Common myeloid progenitor, CD34-positive (primary cell): ENCODE data around the gene TOMT.

Experiments
- CTCF ChIA-PET: fragments of 350-600 bp; sonication (Branson Sonifier 250); formaldehyde crosslinking; loops from one replicate; lab custom pipeline; 2021; ENCODE audit warnings: antibody characterized with exemption; lab: Charles Lee
- POLR2A ChIA-PET: fragments of 350-600 bp; sonication (Branson Sonifier 250); formaldehyde crosslinking; loops from one replicate; lab custom pipeline; 2021; ENCODE audit warnings: antibody characterized with exemption; lab: Charles Lee
- DNase-seq, 3 donors: peaks; one replicate each; pipeline versions ENCODE4 v3.0.0 to v3.0.0-alpha.2; 2013
- H3K27ac ChIP-seq, 2 experiments: 1 replicate in 1 of 2; 2 replicates in 1 of 2; pipeline ENCODE4 v1.7.0; 2013; ENCODE audit warnings: inconsistent platforms in 2 of 2, low read length in 2 of 2, mild to moderate bottlenecking in 2 of 2, low read depth in 1 of 2, moderate library complexity in 1 of 2; ENCODE audit not compliant: severe bottlenecking in 2 of 2, insufficient read depth in 1 of 2, poor library complexity in 1 of 2
- H3K27me3 ChIP-seq, 5 experiments: replicated peaks in 2 of 5; 1 replicate in 3 of 5; 2 replicates in 2 of 5; pipeline versions ENCODE4 v1.6.1 to v1.7.0; 2013; ENCODE audit warnings: low read length in 4 of 5, mild to moderate bottlenecking in 2 of 5, moderate library complexity in 2 of 5, inconsistent platforms in 1 of 5; ENCODE audit not compliant: insufficient read depth in 5 of 5, control insufficient read depth in 4 of 5
- H3K36me3 ChIP-seq, 4 experiments: 1 replicate in 2 of 4; 2 replicates in 2 of 4; pipeline versions ENCODE4 v1.6.1 to v1.7.0; 2013; ENCODE audit warnings: low read length in 3 of 4, control low read depth in 1 of 4, mild to moderate bottlenecking in 1 of 4; ENCODE audit not compliant: control insufficient read depth in 4 of 4, insufficient read depth in 4 of 4
- H3K4me1 ChIP-seq, 4 experiments: 1 replicate in 3 of 4; 2 replicates in 1 of 4; pipeline versions ENCODE4 v1.6.1 to v1.7.1; 2013; ENCODE audit warnings: low read length in 3 of 4, mild to moderate bottlenecking in 3 of 4, control low read depth in 1 of 4, inconsistent platforms in 1 of 4, moderate library complexity in 1 of 4; ENCODE audit not compliant: control insufficient read depth in 4 of 4, insufficient read depth in 4 of 4; ENCODE audit errors: control extremely low read depth in 1 of 4
- H3K4me3 ChIP-seq, 7 experiments: 1 replicate in 4 of 7; 2 replicates in 3 of 7; pipeline versions ENCODE4 v1.5.1 to v1.7.0; 2013; ENCODE audit warnings: mild to moderate bottlenecking in 7 of 7, low read length in 6 of 7, moderate library complexity in 6 of 7, inconsistent platforms in 2 of 7, low read depth in 2 of 7, control low read depth in 1 of 7; ENCODE audit not compliant: insufficient read depth in 4 of 7, control insufficient read depth in 1 of 7; ENCODE audit errors: extremely low read depth in 1 of 7
- H3K9me3 ChIP-seq, 5 experiments: 1 replicate in 4 of 5; 2 replicates in 1 of 5; pipeline versions ENCODE4 v1.6.1 to v1.7.1; 2013; ENCODE audit warnings: low read length in 4 of 5, mild to moderate bottlenecking in 2 of 5, inconsistent platforms in 1 of 5, low read depth in 1 of 5, moderate library complexity in 1 of 5; ENCODE audit not compliant: control insufficient read depth in 4 of 5, insufficient read depth in 2 of 5; ENCODE audit errors: control extremely low read depth in 1 of 5
- WGBS: methylation state at CpG from one replicate; pipeline ENCODE4 v1.1.5; 2013; ENCODE audit not compliant: insufficient coverage; 5-methylcytosine and 5-hydroxymethylcytosine counted together

TOMT gene

DNA sequence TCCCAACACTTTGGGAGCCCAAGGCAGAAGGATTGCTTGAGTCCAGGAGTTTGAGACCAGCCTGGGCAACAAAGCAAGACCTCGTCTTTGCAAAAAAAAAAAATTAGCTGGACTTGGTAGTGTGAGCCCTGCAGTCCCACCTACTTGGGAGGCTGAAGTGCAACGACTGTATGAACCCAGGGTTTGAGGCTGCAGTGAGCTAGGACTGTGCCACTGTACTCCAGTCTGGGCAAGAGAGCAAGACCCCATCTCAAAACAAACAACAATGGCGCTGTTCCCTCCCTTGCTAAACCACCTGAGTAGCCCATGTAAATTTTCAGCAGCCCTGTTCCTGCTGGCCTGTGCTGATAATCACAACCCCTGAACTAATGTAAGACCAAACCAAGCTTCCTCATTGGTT, 5.7 kb upstream of the TOMT start:
- peaks cover 13 to 44% (median 33%) of the 10 kb centered on the region in 4 experiments for H3K36me3 ChIP-seq
- DNase-seq = no peak
- peak overlapping the region in 4 of 7 experiments; percentile 28 to 86 (median 67) for H3K4me3 ChIP-seq
- ChIA-PET CTCF (interaction anchor here (0.8 to 13.8 kb wide), 15 partner anchors 8 to 345 kb away, joined by 3 to 394 read pairs (median 4); partner anchors contain the start of genes ANAPC15 and LRRC51), POLR2A (interaction anchor here (1.2 to 3.0 kb wide), 6 partner anchors 8 to 123 kb away, joined by 4 to 21 read pairs (median 8); partner anchors contain the start of gene ANAPC15)
- H3K27ac ChIP-seq = peak overlapping the region; percentile 95 to 96
- H3K4me1 ChIP-seq = peaks cover 36 to 56% (median 52%) of the 10 kb centered on the region in 4 experiments
- no peaks in the 10 kb centered on the region for H3K27me3 ChIP-seq
- no peaks in the 10 kb centered on the region for H3K9me3 ChIP-seq
- WGBS = 59% methylated on average over 3 of the region's 3 CpGs

DNA sequence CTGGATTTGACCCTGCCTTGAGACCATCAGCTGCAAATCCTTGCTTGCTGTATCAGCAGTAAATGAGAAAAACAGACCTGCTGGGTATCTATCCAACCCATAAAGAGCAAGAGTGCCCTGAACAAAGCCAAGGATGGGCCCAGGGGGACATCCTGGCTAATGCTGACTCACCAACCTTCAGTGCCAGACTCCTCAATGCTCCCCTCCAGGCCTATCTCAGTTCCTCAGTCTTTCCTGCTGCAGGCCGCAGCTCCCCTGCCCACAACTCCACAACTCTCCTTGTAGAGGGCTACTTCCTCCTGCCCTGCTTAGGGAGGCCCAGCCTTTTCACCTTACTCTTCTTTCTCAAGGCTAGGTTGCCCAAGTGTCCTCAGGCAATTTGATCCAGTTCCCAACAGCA, 5.3 kb upstream of the TOMT start:
- Histone ChIP-seq H3K9me3 (no peaks in the 10 kb centered on the region), H3K27me3 (no peaks in the 10 kb centered on the region), H3K36me3 (peaks cover 13 to 39% (median 29%) of the 10 kb centered on the region in 4 experiments), H3K4me3 (peak overlapping the region in 4 of 7 experiments; percentile 84 to 94 (median 86)), H3K27ac (peak overlapping the region; percentile 95 to 96), H3K4me1 (peaks cover 36 to 56% (median 52%) of the 10 kb centered on the region in 4 experiments)
- peak; percentile 96 to 99 (median 98) for DNase-seq
- POLR2A ChIA-PET = interaction anchor here (0.6 to 3.0 kb wide), 7 partner anchors 9 to 123 kb away, joined by 4 to 21 read pairs (median 5); partner anchors contain the start of gene ANAPC15
- CTCF ChIA-PET = interaction anchor here (0.8 to 13.8 kb wide), 14 partner anchors 8 to 345 kb away, joined by 3 to 394 read pairs (median 6); partner anchors contain the start of genes ANAPC15 and LRRC51
- WGBS = 0% methylated on average over 1 of the region's 1 CpG

DNA sequence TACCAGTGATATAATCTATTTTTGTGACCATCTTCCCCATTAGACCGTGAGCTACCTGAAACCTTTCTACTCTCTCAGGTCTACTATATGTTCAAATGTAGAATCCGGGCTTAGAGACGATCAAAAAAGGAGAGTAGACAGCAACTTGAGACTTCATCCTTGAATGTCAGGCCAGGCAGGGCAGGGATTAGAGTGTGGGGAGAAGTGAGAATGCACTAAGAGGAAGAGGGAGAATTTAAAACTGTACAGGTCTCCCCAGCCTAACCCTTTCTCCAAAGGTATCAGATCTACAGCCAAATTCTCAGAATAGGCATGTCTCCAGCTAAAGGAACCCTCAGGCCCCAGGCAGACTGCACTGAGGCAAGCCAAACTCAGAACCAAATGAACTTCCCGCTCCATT, 3.6 kb upstream of the TOMT start:
- H3K27ac ChIP-seq = peak overlapping the region; percentile 95 to 96
- POLR2A ChIA-PET = interaction anchor here (0.6 to 3.0 kb wide), 5 partner anchors 9 to 712 kb away, joined by 3 to 21 read pairs (median 7); partner anchors contain the start of gene ATG16L2
- DNase-seq = no peak
- peak overlapping the region; percentile 72 to 94 (median 87) for H3K4me3 ChIP-seq
- H3K4me1 ChIP-seq = peaks cover 36 to 56% (median 52%) of the 10 kb centered on the region in 4 experiments
- H3K27me3 ChIP-seq = no peaks in the 10 kb centered on the region
- CTCF ChIA-PET = interaction anchor here (1.2 to 13.8 kb wide), 8 partner anchors 9 to 78 kb away, joined by 3 to 394 read pairs (median 9); partner anchors contain the start of genes ANAPC15 and LRRC51
- H3K36me3 ChIP-seq = peaks cover 8 to 30% (median 19%) of the 10 kb centered on the region in 4 experiments
- H3K9me3 ChIP-seq = no peaks in the 10 kb centered on the region
- WGBS = 48% methylated on average over 2 of the region's 4 CpGs

DNA sequence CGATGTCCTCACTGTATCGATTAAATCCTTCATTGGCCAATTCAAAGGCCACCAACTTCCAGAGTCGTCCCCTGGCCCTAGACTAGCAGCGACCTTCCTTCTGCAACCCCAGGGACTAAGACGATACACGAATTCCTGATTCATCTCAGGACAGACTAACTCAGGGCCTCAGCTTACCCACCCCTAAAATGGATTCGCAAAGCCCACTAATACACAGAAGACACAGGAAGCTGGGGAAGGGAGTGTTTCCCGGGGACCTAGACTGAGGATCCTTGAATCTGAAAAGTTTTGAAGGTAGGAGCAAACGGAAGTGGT, 3.1 kb upstream of the TOMT start:
- CTCF ChIA-PET = interaction anchor here (1.2 to 13.8 kb wide), 6 partner anchors 8 to 78 kb away, joined by 3 to 394 read pairs (median 26); partner anchors contain the start of gene LRRC51
- POLR2A ChIA-PET = interaction anchor here (0.6 to 3.0 kb wide), 3 partner anchors 8 to 62 kb away, joined by 3 to 21 read pairs (median 7); no protein-coding TSS in a partner anchor
- Histone ChIP-seq H3K4me1 (peaks cover 36 to 56% (median 52%) of the 10 kb centered on the region in 4 experiments), H3K36me3 (peaks cover 5 to 28% (median 17%) of the 10 kb centered on the region in 4 experiments), H3K27me3 (no peaks in the 10 kb centered on the region), H3K27ac (peak overlapping the region; percentile 95 to 96), H3K4me3 (peak overlapping the region; percentile 72 to 94 (median 87)), H3K9me3 (no peaks in the 10 kb centered on the region)
- DNase-seq = no peak
- 2% methylated on average over 7 of the region's 9 CpGs for WGBS

DNA sequence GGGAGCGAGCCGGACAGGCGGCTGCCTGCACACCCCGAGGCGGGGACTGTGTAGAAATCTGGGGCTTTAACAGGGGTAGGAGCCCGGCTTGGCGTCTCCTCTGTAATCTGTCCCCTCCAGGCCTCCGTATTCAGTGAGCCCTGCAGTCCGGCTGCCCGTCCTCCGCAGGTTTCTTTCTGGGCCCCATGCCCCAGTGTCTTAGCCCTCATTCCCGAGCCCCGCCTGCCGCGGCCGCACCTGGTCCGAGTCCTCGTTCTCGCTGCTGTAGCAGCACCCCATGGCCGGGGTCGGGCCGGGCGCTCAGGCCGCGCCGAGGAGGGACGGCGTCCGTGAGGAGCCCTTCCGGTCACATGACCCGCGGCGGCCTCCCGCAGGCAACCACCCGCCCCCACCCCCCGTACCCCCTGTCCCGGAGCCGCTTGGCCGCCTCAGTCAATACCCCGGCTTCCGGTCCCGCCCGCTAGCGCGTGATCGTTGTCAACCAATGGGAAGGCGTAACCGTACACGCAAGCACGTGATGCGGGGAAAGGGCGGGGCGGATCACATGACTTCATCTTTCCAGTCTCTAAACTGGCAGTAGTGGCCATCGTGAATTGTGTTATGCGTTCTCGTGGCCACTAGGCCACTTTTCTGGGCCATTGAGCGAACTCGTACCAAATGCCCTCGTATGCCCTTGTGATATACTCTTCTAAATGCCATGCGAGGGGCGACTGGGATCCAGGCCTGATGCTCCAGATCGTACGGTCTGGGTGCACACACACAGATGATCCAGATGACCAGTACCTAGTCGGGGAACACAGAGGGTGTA, 2.6 kb upstream of the TOMT start, which contains the start of gene LAMTOR1:
TSS of gene LAMTOR1 (minus strand) at position 352 of the 808 bp plus-strand sequence. CDS start at position 279, 73 bp downstream.
- Histone ChIP-seq H3K4me1 (peaks cover 36 to 54% (median 51%) of the 10 kb centered on the region in 4 experiments), H3K36me3 (peaks cover 2 to 28% (median 14%) of the 10 kb centered on the region in 4 experiments), H3K27ac (peak within 1 kb of the TSS; percentile 95 to 96), H3K4me3 (peak within 1 kb of the TSS; percentile 72 to 94 (median 87)), H3K27me3 (no peaks in the 10 kb centered on the region), H3K9me3 (no peaks in the 10 kb centered on the region)
- 5% methylated on average over 52 of the region's 64 CpGs for WGBS
- CTCF ChIA-PET = interaction anchor here (0.9 to 13.8 kb wide), 8 partner anchors 11 to 79 kb away, joined by 3 to 394 read pairs (median 5); partner anchors contain the start of gene LRRC51
- POLR2A ChIA-PET = interaction anchor here (0.6 to 3.0 kb wide), 2 partner anchors 11 to 62 kb away, joined by 7 to 21 read pairs; no protein-coding TSS in a partner anchor
- DNase-seq = peak; percentile 99 to 100 (median 100)

DNA sequence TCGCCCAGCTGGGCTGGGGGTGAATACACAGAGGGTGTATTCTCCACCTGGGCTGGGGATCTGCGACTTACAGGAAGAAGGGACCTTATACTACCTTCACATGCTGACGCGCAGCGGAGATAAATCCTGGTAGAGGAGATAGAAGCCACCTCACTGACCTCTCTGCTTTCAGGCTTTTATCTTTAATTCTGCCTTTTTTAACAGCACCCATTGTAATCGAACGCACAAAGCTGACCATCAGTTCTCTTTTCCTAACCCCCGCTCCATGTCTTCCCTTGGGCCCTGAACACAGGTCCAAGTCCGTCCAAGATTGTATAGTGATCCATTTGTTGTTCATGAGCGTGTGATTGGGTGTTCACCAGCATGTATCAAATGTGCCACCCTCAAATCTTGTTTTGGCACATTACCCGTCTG, 2.0 kb upstream of the TOMT start:
- DNase-seq = no peak
- 84% methylated on average over 8 of the region's 11 CpGs for WGBS
- peak overlapping the region in 1 of 2 experiments; percentile 96 for H3K27ac ChIP-seq
- POLR2A ChIA-PET = no interaction called here
- H3K4me1 ChIP-seq = peaks cover 36 to 49% (median 47%) of the 10 kb centered on the region in 4 experiments
- H3K4me3 ChIP-seq = peak overlapping the region in 5 of 7 experiments; percentile 29 to 87 (median 70)
- H3K9me3 ChIP-seq = no peaks in the 10 kb centered on the region
- CTCF ChIA-PET = interaction anchor here (0.9 to 1.5 kb wide), 4 partner anchors 15 to 78 kb away, joined by 3 to 4 read pairs (median 3); no protein-coding TSS in a partner anchor
- no peaks in the 10 kb centered on the region for H3K27me3 ChIP-seq
- peaks cover under 1 to 27% (median 10%) of the 10 kb centered on the region in 4 experiments for H3K36me3 ChIP-seq
